Stimulated activated CD4-positive, alpha-beta T cell treated with anti-CD3 and anti-CD28 coated beads, Interleukin-2, amount 100 ng/mL, for 4 hours (primary cell): Measurements from ENCODE around the gene SH2D4B.

Source experiments
- DNase-seq: peaks from one replicate; pipeline ENCODE4 v3.0.0-alpha.2; 2020; ENCODE audit warnings: low read depth

Gene SH2D4B

GRCh38 chr10:80691441-80691840, 153.7 kb downstream of the SH2D4B start:
- DNase-seq = no peak

DNA sequence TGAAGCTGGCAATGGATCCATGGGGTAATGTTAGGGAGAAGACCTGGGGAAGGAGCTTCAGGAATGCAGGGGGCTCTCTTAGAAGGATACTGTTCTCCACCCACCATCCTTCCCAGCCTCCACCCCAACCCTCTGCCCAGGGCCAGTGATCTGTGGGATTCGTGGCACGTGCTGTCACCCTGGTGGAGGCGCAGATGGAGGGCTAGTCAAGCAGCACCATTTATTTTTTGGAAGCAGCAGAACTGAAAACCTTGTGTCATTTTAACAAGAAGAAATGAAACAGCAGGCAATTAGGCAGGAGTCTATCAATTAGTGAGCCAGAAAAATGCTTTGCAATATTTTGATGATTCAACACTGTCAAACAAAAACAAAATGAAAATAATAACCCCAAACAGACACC, 155.9 kb downstream of the SH2D4B start:
- no peak for DNase-seq

GRCh38 chr10:80694930-80695329, 157.2 kb downstream of the SH2D4B start:
- no peak for DNase-seq
